Measurements from ENCODE around the gene ECHS1. TPM values are rescaled to one million over a fixed set of nuclear protein-coding genes. Genes with fewer than 3 reads are reported as not detected.

The ECHS1 gene
- total RNA-seq, 4 donors from 2014 or later: 64.0 to 77.7 (median 73.2) TPM

DNA sequence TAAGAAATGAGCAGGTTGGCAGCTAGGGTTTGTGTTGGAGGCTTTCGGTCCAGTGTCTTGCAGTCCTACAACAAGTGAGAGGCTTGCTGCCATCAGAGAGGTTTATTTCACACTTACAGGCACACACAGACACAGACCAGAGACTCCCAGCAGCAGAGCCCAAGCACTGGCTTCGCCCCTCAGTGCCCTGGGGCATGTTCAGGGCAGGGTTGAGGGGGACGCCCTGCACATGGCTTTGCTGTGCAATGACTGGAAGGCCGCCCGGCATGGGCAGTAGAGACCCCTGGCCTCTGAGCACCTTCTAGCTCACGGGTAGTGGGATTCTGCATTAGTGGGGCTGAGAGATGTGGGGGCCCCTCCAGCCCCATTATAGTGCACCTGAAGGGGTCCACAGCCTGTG is 47.4 kb upstream of the ECHS1 start:
- TF ChIP-seq EP300 (IDR thresholded peaks at IDR 0.05) (no peak), POLR2AphosphoS5 (IDR thresholded peaks at IDR 0.05) (no peak), POLR2A (IDR thresholded peaks at IDR 0.05; ENCODE audit: low read depth) (no peak)
- TF ChIP-seq, protein P1, sequence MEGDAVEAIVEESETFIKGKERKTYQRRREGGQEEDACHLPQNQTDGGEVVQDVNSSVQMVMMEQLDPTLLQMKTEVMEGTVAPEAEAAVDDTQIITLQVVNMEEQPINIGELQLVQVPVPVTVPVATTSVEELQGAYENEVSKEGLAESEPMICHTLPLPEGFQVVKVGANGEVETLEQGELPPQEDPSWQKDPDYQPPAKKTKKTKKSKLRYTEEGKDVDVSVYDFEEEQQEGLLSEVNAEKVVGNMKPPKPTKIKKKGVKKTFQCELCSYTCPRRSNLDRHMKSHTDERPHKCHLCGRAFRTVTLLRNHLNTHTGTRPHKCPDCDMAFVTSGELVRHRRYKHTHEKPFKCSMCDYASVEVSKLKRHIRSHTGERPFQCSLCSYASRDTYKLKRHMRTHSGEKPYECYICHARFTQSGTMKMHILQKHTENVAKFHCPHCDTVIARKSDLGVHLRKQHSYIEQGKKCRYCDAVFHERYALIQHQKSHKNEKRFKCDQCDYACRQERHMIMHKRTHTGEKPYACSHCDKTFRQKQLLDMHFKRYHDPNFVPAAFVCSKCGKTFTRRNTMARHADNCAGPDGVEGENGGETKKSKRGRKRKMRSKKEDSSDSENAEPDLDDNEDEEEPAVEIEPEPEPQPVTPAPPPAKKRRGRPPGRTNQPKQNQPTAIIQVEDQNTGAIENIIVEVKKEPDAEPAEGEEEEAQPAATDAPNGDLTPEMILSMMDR (IDR thresholded peaks at IDR 0.05): no peak
- H3K27ac ChIP-seq (replicated peaks in 1 of 4): no peak overlapping the region
- no peaks in the 10 kb centered on the region for H3K9me3 ChIP-seq
- peaks cover 0 to 16% (median 12%) of the 10 kb centered on the region in 4 donors for H3K4me1 ChIP-seq
- peaks cover 16 to 44% (median 39%) of the 10 kb centered on the region in 4 donors for H3K36me3 ChIP-seq
- intact Hi-C loops (cut with DNase I): no loop called here
- peaks cover 0 to 36% (median 5%) of the 10 kb centered on the region in 4 donors for H3K27me3 ChIP-seq
- WGBS: 89% methylated on average over 4 of the region's 6 CpGs
- peak; percentile 89 for DNase-seq (ENCODE audit: extremely low spot score)
- no peak overlapping the region for H3K4me3 ChIP-seq

DNA sequence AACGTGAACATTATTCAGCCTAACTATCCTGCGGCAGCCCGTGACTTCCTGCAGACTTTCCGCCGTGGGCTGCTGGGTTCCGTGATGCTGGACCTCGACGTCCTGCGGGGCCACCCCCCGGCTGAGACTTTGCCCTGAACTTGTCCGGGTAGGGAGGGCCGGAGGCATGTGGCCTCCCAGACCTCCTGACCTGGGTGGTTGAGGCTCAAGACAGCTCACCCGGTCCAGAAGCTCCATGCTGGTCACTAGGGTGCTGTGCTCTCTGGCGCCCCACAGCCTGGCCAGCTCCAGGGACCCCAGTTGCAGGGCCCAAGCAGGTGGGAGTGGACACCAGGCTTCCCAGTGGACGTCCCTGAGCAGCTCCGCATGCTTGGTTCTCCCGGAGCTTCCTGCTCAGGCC is 46.9 kb upstream of the ECHS1 start:
- H3K4me1 ChIP-seq: peaks cover 0 to 16% (median 12%) of the 10 kb centered on the region in 4 donors
- 83% methylated on average over 3 of the region's 17 CpGs for WGBS
- TF ChIP-seq POLR2A (IDR thresholded peaks at IDR 0.05; ENCODE audit: low read depth) (no peak), POLR2AphosphoS5 (IDR thresholded peaks at IDR 0.05) (no peak), EP300 (IDR thresholded peaks at IDR 0.05) (no peak)
- TF ChIP-seq, protein P1 (IDR thresholded peaks at IDR 0.05): no peak
- peaks cover 0 to 36% (median 5%) of the 10 kb centered on the region in 4 donors for H3K27me3 ChIP-seq
- H3K4me3 ChIP-seq: no peak overlapping the region
- no peak overlapping the region for H3K27ac ChIP-seq (replicated peaks in 1 of 4)
- intact Hi-C loops (cut with DNase I): no loop called here
- no peaks in the 10 kb centered on the region for H3K9me3 ChIP-seq
- DNase-seq (ENCODE audit: extremely low spot score): peak; percentile 77
- peaks cover 16 to 49% (median 44%) of the 10 kb centered on the region in 4 donors for H3K36me3 ChIP-seq

DNA sequence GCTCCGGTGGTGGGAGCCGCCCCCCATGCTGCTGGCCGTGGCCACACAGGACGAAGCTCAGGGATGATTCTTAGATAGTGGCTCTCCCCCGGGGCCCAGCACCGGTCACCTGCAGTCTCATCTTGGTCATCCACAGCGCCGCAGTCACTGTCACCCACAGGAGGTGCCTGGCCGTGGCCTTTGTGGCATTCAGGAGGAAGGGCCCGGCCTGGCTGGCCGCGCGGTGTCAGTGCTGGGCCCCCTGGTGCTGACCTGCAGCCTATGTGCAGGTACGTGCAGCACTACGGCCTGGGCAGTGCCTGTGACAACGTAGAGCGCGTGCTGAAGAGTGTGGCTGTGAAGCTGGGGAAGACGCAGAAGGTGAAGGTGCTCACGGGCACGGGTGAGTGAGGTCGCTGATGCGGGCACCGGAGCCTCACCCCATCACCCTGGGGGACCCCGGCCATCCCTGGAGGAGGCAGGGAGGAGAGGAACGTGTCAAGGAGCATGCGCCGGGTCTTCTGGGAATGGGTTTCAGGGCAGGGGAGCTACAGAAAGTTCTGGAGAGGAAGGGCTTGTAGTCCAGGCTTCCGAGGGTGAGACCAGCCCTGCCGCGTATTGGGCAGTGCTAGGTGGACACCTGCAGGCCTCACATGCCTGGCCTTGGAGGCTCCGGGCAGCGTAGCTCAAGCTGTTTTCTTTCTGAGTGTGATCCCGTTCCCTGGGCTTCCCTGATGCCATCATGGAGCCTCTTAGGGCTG is 46.2 kb upstream of the ECHS1 start:
- peak; percentile 62 for DNase-seq (ENCODE audit: extremely low spot score)
- 93% methylated on average over 28 of the region's 34 CpGs for WGBS
- no peak overlapping the region for H3K27ac ChIP-seq (replicated peaks in 1 of 4)
- no peak overlapping the region for H3K4me3 ChIP-seq
- peaks cover 0 to 31% (median 5%) of the 10 kb centered on the region in 4 donors for H3K27me3 ChIP-seq
- H3K4me1 ChIP-seq: peaks cover 0 to 14% (median 12%) of the 10 kb centered on the region in 4 donors
- TF ChIP-seq POLR2A (IDR thresholded peaks at IDR 0.05; ENCODE audit: low read depth): no peak
- no peak for TF ChIP-seq POLR2AphosphoS5 (IDR thresholded peaks at IDR 0.05)
- TF ChIP-seq, protein P1 (IDR thresholded peaks at IDR 0.05): no peak
- no peak for TF ChIP-seq EP300 (IDR thresholded peaks at IDR 0.05)
- intact Hi-C loops (cut with DNase I): no loop called here
- peaks cover 16 to 55% (median 49%) of the 10 kb centered on the region in 4 donors for H3K36me3 ChIP-seq
- no peaks in the 10 kb centered on the region for H3K9me3 ChIP-seq

DNA sequence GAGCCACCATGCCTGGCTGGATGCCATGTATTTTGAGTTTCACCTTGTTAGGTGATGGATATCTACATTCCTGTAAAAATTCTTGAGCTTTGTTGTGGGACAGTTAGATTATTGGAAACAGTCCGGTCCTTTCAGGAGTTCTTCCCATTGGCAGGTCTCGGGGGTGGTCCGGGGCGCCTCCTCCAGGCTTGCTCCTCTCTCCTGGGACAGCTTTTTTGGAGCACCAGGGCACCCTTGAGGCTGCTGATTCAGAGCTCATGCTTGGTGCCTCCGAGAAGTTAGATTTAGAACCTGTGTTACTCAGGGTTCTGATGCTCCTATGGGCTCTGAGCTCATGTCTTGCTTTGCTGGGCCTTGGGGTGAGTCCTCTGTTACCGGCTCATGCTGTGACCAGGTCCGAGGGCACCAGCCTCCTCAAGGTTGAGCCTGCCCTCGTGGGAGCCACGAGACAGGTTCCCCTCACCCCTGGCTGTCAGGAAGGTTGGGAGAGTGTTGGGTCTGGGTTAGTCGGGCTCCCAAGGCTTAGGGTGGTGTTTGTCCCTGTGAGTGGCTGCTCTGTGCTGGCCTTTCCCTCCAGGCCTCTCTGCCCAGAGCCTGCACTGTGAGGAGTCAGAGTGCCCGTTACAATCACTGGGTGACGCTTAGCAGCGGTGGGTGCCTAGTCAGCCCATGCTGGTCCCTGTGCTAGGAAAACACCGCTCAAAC is 45.3 kb upstream of the ECHS1 start:
- no peak overlapping the region for H3K27ac ChIP-seq (replicated peaks in 1 of 4)
- peaks cover 16 to 59% (median 50%) of the 10 kb centered on the region in 4 donors for H3K36me3 ChIP-seq
- peaks cover 0 to 27% (median 5%) of the 10 kb centered on the region in 4 donors for H3K27me3 ChIP-seq
- 97% methylated on average over 6 of the region's 14 CpGs for WGBS
- TF ChIP-seq, protein P1 (IDR thresholded peaks at IDR 0.05): no peak
- TF ChIP-seq POLR2A (IDR thresholded peaks at IDR 0.05; ENCODE audit: low read depth) (no peak), POLR2AphosphoS5 (IDR thresholded peaks at IDR 0.05) (no peak)
- H3K9me3 ChIP-seq: no peaks in the 10 kb centered on the region
- DNase-seq (ENCODE audit: extremely low spot score): peak; percentile 42
- H3K4me1 ChIP-seq: peaks cover 0 to 12% (median 8%) of the 10 kb centered on the region in 4 donors
- no peak overlapping the region for H3K4me3 ChIP-seq
- intact Hi-C loops (cut with DNase I): no loop called here

Data from esophagus muscularis mucosa (tissue), 4 donors.